ENCODE data around the gene ZCCHC17. TPM values are rescaled to one million over a fixed set of nuclear protein-coding genes. Genes with fewer than 3 reads are reported as not detected.

Gene ZCCHC17
- total RNA-seq, 1 donor from 2014 or later, result 17.4 TPM

DNA sequence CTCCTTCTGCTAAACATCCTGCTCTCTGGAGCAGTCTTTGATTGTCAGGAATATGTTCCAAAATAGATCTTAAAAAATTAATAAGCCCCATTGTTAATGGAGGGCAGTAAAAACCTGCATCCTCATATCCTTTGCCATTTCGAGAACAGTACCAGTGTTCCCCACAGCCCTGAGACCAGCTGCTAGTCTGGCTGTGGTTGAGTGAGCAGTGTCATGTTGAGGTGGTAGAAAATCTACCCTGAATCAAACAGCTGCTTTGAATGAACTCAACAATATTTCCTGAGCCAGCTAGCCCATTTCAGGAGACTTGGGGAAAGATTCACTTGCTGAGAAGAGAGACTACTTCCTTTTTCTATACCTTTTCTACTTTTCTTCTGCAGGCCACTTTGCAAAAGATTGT lies 51.6 kb downstream of the ZCCHC17 start:
- TF ChIP-seq, protein P1, sequence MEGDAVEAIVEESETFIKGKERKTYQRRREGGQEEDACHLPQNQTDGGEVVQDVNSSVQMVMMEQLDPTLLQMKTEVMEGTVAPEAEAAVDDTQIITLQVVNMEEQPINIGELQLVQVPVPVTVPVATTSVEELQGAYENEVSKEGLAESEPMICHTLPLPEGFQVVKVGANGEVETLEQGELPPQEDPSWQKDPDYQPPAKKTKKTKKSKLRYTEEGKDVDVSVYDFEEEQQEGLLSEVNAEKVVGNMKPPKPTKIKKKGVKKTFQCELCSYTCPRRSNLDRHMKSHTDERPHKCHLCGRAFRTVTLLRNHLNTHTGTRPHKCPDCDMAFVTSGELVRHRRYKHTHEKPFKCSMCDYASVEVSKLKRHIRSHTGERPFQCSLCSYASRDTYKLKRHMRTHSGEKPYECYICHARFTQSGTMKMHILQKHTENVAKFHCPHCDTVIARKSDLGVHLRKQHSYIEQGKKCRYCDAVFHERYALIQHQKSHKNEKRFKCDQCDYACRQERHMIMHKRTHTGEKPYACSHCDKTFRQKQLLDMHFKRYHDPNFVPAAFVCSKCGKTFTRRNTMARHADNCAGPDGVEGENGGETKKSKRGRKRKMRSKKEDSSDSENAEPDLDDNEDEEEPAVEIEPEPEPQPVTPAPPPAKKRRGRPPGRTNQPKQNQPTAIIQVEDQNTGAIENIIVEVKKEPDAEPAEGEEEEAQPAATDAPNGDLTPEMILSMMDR (IDR thresholded peaks at IDR 0.05), result no peak
- TF ChIP-seq POLR2AphosphoS5 (IDR thresholded peaks at IDR 0.05; ENCODE audit: insufficient read depth in 1 of 2, low read depth in 1 of 2) (no peak), POLR2A (IDR thresholded peaks at IDR 0.05) (no peak)
- H3K27ac ChIP-seq, result no peak overlapping the region
- no peak overlapping the region for H3K4me3 ChIP-seq
- no peaks in the 10 kb centered on the region for H3K27me3 ChIP-seq
- H3K9me3 ChIP-seq, result no peaks in the 10 kb centered on the region
- H3K36me3 ChIP-seq, result peaks cover 0 to 34% of the 10 kb centered on the region in 2 donors
- DNase-seq (ENCODE audit: extremely low spot score in 2 of 2), result no peak
- no peaks in the 10 kb centered on the region for H3K4me1 ChIP-seq
- intact Hi-C loops (cut with DNase I), result loop anchor here (5.0 kb wide), 1 partner anchor 1971 kb away; no protein-coding TSS in a partner anchor

DNA sequence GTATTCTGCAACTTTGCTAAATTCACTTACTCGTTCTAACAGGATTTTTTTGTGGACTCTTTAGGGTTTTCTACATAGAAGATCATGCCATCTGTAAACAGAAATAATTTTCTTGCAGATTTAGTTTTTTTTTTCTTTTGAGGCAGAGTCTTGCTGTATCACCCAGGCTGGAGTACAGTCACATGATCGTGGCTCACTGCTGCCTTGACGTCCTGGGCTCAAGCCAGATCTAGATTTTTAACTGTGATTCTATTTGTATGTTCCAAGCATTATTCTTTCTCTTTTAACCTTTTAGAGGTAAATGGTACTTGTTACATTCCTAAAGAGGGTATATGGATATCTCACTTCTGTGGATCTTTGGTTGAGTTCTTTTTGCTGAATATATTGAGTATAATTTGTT lies 57.5 kb downstream of the ZCCHC17 start:
- H3K9me3 ChIP-seq, result no peaks in the 10 kb centered on the region
- DNase-seq (ENCODE audit: extremely low spot score in 2 of 2), result no peak
- intact Hi-C loops (cut with DNase I), result no loop called here
- no peak overlapping the region for H3K4me3 ChIP-seq
- no peaks in the 10 kb centered on the region for H3K4me1 ChIP-seq
- no peaks in the 10 kb centered on the region for H3K27me3 ChIP-seq
- peaks cover 0 to 21% of the 10 kb centered on the region in 2 donors for H3K36me3 ChIP-seq
- TF ChIP-seq POLR2A (IDR thresholded peaks at IDR 0.05) (no peak), POLR2AphosphoS5 (IDR thresholded peaks at IDR 0.05; ENCODE audit: insufficient read depth in 1 of 2, low read depth in 1 of 2) (no peak)
- TF ChIP-seq, protein P1 (IDR thresholded peaks at IDR 0.05), result no peak
- no peak overlapping the region for H3K27ac ChIP-seq

DNA sequence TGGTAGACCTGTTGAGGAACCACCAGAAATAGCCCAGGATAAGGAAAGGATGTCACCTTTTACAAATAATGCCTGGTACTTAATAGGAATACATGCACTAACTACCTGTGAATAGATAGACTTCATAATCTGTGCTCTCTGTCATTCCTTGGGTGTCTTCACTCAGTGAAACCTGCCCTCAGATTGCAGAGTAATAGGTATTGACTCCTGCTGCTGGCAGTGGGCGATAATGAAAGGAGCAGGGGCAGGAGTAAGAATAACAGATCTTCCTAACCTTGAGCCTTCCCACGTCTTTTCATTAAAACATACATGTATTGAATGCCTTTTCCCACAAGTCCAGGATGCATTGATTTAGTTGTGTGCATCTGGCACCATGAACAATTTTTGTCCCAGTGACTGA lies 59.6 kb downstream of the ZCCHC17 start:
- Histone ChIP-seq H3K36me3 (peaks cover 0 to 17% of the 10 kb centered on the region in 2 donors), H3K4me3 (no peak overlapping the region)

DNA sequence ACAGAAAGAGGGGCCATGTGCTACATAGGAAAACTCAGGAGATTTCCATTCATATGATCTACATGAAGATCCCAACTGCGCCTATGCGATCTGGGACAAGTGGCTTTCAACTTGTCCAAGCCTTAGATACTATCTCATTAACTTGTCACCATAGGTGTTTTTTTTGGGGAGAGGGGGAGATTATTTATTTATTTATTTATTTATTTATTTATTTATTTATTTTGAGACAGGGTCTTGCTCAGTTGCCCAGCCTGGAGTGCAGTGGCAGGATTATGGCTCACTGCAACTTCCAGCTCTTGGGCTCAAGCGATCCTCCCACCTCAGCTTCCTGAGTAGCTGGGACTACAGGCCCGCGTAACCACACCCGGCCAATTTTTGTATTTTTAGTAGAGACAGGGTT lies 64.8 kb downstream of the ZCCHC17 start:
- Histone ChIP-seq H3K27me3 (no peaks in the 10 kb centered on the region), H3K4me1 (no peaks in the 10 kb centered on the region), H3K36me3 (peaks cover 0 to 31% of the 10 kb centered on the region in 2 donors), H3K27ac (no peak overlapping the region), H3K9me3 (no peaks in the 10 kb centered on the region), H3K4me3 (no peak overlapping the region)
- intact Hi-C loops (cut with DNase I), result no loop called here
- no peak for TF ChIP-seq POLR2A (IDR thresholded peaks at IDR 0.05)
- DNase-seq (ENCODE audit: extremely low spot score in 2 of 2), result no peak

More for the DNA sequence above, 59.6 kb downstream of the ZCCHC17 start:
- H3K27me3 ChIP-seq, result no peaks in the 10 kb centered on the region
- DNase-seq (ENCODE audit: extremely low spot score in 2 of 2), result no peak
- intact Hi-C loops (cut with DNase I), result no loop called here
- no peaks in the 10 kb centered on the region for H3K9me3 ChIP-seq
- TF ChIP-seq, protein P1 (IDR thresholded peaks at IDR 0.05), result no peak
- TF ChIP-seq POLR2AphosphoS5 (IDR thresholded peaks at IDR 0.05; ENCODE audit: insufficient read depth in 1 of 2, low read depth in 1 of 2), result no peak
- TF ChIP-seq POLR2A (IDR thresholded peaks at IDR 0.05), result no peak
- H3K4me1 ChIP-seq, result no peaks in the 10 kb centered on the region
- no peak overlapping the region for H3K27ac ChIP-seq

DNA sequence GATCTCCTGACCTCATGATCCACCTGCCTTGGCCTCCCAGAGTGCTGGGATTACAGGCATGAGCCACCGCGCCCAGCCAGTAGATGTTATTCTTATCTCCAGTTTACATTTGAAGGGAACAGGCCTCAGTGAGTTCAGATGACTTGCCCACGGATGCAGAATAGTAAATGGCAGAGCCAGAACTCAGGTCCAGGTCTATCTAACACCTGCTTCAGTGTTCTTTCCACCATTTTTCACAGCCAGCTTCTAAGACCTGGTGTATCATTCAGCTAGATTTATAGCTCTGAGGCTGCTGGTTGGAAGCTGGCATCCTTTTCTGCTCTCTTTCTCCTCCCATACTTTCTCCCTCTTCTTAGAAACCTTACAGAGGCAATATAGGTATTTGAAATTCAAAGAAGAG lies 65.2 kb downstream of the ZCCHC17 start:
- TF ChIP-seq, protein P1 (IDR thresholded peaks at IDR 0.05), result no peak
- TF ChIP-seq POLR2AphosphoS5 (IDR thresholded peaks at IDR 0.05; ENCODE audit: insufficient read depth in 1 of 2, low read depth in 1 of 2) (no peak), POLR2A (IDR thresholded peaks at IDR 0.05) (no peak)
- Histone ChIP-seq H3K36me3 (peaks cover 0 to 34% of the 10 kb centered on the region in 2 donors), H3K27ac (no peak overlapping the region), H3K4me3 (no peak overlapping the region), H3K9me3 (no peaks in the 10 kb centered on the region), H3K4me1 (no peaks in the 10 kb centered on the region), H3K27me3 (no peaks in the 10 kb centered on the region)
- intact Hi-C loops (cut with DNase I), result no loop called here
- no peak for DNase-seq (ENCODE audit: extremely low spot score in 2 of 2)

Data from vagina (tissue), 2 donors.